Middle frontal gyrus (tissue), 1 donor: ENCODE measurements around the gene GPC3.

Experiments used
- DNase-seq: peaks from one replicate; pipeline ENCODE4 v3.0.0-alpha.2; 2015; ENCODE audit warnings: low spot score; ENCODE audit errors: extremely low spot score

Gene GPC3

DNA sequence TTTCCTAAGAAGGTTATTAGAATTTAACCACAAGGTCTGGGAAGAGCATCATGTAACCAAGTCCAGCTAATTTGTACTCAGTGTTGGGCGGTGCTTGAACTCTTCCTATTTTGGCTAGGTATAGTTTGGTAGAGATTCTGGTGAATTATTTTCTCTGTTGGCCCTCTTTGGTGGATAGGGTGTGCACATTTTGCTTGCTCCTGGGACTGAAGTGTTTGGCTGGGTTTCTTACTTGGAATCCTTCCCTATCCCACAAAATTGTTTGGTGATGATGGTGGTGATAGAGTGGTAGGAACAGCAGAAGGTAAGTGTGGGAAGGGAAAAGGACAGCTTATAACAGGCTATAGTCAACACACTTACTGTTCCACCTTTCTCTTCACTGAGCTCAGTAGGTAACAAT, 375.3 kb downstream of the GPC3 start:
- DNase-seq, result no peak

DNA sequence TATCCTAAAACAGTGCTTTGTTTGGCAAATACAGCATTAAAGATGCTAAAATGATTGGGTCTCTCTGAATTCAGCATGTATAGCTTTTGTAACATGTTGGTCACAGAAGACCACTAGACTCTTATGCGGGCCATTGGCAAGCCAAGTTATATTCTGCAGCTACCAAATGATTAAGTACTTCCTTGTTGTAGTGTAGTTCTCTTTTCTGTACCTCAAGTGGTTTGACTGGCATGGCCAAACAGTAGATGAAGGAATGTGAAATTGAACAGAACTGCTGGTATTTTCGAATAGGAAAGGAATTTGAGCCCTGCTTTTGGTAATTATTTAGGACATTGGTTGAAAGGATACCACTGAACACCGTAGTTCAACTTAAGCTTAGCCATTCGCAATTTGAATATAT, 376.2 kb downstream of the GPC3 start:
- no peak for DNase-seq

DNA sequence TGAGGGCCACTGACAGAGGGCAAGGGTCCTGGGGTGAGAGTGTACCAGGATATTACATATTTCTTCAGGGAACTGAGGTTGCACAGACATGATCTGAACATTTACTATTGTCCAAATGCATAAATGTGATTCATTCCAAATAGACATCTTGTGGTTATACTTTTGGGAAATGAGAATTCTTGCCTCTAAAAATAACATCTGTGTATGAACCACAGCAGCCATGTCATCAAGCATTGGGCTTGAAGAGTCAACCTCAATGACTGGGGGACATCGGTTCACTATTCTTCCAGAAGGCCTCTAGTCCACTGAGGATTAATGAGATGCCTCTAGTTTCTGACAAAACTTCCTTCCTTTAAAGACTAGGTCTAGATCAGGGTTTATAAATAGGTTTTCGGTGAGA, 377.0 kb downstream of the GPC3 start:
- DNase-seq, result no peak

DNA sequence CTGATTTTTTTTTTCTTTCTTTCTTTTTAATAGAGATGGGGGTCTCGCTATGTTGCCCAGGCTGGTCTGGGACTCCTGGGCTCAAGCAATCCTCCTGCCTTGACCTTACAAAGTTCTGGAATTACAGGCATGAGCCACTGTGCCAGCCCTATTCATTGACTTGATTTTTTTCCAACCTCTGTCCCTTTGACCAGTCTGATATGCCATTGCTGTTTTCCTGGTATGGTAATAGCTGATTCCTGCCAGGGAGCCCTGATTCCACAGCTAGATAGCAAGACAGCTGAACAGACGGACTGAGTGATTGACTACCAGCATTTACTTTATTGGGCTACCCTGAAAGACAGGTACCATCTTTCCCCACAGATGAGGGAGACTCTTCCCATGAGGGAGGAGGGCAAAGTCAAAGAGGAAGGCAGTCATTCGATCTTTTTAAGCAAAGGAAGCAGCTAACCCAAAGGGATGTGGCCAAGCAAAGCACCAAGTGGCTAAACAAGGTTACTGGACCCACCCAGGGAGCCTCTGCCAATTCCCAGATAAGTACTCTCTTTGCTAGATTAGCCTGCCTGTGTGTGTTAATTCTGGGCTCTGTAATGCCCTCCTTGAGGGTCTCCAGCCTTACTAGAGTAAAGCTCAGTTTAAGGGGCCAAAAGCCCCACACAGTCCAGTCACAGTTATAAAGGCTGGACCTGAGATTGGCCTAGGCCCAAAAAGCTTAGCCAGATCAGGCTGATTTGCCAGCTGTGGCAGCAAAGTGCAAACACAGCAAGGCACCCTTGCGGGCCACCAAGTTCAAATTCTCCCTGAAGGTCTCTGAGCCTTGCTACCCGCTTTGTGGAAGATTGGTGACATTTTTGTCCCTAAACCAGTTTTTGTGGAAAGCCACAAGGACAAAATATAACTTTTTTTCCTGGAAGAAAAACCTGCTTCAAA, 377.7 kb downstream of the GPC3 start:
- DNase-seq, result no peak

DNA sequence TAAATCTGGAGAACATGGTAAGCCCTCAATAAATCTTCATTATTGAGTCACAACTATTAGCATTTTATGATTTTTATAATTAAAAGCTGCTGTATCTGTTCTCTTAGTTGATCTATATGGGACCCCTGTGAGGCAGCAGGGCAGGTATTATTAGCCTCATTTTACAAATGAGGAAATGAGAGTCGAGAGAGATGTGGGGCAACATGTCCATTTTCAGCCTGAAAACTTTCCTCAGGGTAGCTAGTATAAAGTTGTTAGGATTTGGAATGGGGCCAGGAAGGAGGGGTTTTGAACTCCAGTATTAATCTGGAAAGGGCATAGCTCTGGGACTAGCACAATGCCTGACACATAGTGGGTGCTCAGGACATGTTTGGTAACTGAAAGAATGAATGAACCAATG, 378.4 kb downstream of the GPC3 start:
- DNase-seq, result no peak

DNA sequence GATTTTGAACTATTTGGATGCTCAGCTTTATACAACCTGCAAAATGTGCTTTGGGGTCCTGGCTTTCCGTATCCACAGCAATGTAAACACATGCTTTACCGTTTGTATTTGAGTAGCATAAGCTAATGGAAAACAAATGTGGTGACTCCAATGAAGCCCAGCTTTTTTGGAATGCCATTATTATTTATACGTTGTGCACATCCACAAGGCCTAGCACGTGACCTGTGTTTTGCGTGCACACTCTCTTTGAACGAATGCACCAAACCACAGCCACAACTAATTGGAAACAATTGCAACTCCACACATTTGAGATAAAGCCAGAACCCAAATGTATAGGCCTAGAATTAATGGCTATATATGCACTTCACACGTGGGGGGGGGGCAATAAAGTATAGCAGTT, 380.6 kb downstream of the GPC3 start:
- DNase-seq, result no peak

DNA sequence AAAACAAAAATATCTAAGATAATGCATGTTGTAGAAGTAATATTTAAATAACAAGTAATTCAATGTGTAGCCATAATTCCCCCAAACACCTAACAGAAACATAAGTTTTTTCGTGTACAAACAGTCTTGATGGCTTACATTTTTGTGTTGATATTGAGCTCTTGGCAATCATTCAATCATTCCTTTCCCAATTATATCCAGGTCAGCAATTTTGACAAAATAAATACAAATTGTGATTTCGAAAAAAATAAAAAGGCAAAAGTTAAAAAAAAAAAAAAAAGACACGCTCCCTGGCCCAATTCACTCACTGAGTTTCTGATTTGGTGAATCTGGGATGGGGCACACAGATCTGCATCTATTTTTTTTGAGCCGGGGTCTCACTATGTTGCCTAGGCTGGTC, 382.5 kb downstream of the GPC3 start:
- no peak for DNase-seq

DNA sequence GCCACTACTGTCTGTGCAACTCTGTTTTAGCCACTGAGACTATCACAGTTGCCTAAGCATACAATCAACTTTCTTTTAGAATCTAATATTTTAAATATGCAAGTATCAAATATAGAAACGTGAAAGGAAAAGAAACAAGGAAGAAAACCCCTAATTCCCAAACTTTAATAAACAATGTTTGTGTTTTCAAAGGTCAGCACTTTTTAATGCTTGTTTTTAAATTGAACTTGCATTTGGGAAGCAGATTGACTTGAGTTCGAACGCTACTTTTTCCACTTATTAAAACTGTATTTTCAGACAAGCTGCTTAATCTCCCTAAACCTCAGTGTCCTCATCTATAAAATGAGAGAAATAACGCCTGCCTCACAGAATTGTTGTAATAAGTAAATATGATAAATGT, 384.3 kb downstream of the GPC3 start:
- DNase-seq, result no peak

DNA sequence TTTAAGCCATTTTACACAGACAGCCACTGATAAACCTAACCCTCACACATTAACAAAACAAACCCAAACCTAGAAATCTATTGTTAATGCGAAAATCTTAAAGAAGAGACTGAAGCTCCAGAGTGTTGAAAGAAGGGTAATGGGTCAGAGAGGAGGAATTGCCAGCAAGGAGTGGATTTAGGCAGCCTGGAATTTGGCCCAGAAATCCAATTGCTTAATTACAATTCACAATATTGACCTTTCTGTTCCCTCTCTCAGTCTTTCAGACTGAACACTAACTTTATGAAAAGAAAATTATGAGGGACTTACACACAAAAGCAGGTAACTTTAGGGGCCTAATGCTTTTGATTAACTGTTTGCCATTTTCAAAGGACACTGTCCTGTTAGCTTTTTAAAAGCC, 384.9 kb downstream of the GPC3 start:
- no peak for DNase-seq

DNA sequence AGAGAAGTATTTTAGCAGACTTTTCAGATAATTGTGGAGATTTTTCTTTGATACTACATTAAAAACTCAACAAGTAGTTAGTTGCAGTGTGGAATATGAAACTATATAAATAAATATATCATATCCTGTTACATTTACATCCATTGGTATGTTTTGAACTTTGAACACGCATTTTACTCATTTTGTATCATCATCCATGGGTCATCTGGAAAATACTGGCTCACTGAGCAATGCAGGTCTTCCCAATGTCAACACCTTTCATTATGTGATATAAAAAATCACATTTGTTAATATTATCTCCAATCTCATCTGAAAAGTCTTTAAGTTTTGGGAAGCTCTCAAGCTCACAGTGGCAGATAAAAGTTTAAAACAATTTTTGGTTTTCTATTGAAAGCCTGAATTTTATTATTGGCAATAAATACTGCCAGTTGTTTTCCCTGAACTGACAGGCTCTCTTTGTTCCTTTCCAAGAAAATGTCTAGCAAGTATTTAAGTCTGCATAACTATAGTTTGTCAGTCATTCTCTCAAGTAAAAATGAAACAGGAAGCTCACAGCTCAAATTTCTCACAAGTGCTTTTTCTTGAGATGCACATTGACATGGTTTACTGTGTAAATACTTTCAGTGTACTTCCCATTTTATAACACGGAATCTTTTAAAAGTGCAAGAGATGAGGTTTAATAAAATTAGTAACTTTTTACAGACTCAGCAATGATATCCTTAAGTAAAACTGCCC, 386.6 kb downstream of the GPC3 start:
- no peak for DNase-seq

DNA sequence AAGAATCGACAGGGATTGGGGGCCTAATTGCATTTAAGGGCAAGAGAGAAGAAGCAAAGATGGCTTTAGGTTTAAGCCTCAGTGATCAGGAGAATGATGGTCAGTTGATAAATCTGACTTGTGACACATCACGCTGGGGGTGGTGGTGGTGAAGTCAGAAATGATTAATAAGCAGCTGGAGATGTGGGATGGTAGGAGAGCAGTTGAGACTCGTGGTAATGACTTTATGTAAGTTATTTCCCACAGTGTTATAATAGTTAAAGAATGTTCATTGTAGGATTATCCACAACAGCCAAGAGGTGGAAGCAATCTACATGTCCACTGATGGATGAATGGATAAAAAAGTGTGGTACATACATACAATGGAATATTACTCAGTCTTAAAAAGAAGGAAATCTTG, 391.2 kb downstream of the GPC3 start:
- no peak for DNase-seq

DNA sequence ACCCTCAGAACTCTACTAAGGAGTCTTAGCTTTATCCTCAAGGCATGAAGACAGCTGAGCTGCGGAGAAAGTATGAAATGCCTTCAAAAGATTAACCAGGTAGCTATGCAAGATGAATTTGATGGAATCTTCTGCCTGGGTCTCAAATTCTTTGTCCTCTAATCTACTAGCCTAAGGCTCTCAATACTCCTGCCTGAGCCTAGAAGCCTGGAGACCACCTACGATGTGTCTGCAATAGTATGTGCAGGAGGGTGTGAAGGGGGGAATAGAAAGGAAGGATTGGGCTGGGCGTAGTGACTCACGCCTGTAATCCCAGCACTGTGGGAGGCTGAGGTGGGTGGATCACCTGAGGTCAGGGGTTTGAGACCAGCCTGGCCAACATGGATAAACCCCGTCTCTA, 391.9 kb downstream of the GPC3 start:
- no peak for DNase-seq

DNA sequence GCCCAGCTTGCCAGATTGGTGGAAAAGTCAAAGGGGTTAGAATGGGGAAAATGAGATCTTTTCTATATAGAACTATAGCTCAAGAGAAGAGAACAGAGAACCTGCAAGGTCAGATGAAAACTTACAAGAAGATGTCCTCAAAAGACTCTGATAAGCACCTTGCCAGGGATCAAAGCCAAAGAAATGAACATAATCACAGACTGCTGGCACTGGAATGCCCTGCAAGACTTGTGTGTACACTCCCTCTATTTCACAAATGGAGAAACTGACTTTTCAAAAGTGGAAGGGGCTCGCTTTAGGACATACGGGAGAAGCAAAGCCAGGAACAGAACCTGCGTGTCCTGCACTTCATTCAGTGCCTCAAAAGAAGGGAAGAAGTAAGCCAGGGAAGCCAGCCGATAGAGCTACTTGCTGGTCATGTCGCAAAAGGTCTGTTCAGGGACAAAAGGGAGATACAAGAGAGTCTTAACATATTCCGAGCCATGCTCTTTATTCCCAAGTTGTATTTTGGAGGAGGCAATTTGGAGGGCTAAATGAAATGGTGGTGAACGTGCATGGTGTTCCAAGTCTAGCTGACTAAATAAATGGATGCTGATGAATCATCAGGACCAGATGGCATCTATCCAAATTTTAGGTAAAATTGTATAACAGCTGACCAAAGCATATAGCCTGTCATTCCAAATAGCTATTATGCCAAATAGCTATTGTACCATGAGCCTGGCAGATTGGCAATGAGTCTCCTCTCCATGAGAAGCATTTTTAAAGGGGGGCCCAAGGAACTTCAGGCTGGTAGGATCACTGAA, 394.5 kb downstream of the GPC3 start:
- no peak for DNase-seq

DNA sequence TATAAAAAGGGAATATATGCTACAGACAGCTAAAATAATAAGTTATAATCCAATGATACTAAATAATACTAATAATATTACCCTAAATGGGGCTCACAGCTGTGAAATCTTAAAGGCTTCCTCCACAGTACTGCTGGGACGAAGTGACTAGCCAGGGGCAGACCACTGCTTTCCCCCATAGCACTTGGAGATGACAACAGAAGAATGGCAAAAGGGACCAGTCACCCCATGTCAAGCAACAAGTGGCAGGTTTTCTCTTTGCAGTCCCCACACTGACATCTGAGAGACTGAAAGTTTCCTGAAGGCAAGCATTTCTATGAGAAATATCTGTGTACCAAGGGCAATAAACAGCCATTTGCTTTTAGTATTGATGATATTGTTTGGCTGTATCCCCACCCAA, 396.6 kb downstream of the GPC3 start:
- no peak for DNase-seq

DNA sequence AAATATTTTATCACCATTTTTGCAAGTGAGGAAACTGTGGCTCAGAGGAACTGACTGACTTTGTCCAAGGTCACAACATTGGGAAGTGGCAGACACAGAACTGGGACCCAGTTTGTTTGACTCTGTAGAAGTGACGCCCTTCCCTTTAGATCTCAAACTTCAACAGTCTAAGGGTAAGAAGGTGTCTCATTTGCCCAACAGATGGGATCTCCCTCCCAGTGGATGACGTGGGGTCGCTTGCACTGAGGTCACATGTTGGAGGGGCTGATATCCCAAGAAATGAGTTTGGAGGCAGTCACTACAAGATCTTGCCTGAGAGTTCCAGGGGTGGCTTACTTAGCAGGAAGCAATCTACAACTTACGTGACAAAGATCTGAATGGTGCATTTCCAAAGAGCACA, 397.6 kb downstream of the GPC3 start:
- DNase-seq, result no peak

DNA sequence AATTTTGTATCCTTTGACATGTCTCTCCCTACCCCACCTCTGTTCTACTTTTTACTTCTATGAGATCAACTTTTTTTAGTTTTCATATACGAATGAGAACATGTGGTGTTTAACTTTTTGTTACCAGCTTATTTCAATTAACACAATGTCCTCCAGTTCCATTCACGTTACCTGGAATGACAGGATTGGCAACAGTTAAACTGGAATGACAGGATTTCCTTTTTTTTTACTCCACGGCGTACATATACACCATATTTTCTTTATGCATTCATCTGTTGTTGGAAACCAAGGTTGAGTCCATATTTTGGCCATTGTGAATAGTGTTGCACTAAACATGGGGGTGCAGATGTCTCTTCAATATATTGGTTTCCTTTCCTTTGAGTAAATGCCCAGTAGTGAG, 398.3 kb downstream of the GPC3 start:
- DNase-seq, result no peak

DNA sequence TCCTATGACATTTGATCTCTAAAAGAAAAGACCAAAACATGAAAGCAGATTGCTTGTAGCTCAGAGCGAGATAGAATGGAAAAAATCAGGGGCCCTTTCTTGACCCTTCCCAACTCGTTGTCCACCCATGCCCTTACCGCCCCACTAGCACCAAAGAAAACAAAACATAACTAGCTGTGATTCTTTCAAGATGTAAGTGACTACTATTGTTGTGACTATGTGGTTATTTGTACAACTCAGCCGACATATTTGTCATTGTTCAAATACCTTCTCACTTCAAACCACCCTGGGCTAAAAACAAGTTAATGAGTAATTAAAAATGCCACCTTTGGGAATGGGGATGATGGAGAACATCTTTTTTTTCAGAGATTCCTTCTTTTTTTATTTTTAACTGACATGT, 399.0 kb downstream of the GPC3 start:
- DNase-seq, result no peak

DNA sequence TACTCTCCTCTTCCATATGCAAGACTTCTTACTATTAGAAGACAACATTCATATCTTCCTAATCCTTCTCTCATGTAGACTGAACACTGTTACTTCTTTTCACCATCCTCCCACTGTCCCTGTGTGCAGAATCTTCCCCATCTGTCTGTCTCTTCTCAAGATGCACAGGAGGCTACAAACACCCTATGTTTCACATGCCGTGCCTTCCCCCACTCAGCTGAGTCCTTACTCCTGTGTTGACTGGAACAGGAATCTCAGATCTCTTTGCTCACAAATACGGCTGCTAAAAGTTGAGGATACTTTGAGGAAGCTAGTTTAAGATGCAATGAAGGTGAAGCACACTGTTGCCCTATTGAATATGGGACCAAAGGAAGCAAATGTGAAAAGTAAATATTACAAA, 401.6 kb downstream of the GPC3 start:
- peak; percentile 11 for DNase-seq

DNA sequence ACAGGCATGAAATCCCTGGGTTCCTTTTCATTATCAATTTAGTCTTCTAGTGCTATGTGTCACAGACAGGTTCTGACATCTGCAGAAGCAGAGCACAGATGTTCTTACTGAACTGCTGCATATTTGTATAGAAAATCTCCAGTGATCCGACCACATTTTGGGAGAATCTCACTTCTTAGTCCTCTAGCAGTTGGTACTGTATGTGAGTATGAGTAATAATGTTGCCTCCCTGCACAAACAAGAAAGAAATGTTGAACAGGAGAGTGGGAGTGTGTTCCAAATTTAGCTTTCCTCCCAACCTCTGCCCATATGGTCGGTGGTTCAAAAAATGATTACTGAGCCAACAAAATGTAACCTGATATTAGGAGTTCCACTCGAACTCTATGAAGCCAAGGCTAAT, 404.8 kb downstream of the GPC3 start:
- DNase-seq, result no peak

DNA sequence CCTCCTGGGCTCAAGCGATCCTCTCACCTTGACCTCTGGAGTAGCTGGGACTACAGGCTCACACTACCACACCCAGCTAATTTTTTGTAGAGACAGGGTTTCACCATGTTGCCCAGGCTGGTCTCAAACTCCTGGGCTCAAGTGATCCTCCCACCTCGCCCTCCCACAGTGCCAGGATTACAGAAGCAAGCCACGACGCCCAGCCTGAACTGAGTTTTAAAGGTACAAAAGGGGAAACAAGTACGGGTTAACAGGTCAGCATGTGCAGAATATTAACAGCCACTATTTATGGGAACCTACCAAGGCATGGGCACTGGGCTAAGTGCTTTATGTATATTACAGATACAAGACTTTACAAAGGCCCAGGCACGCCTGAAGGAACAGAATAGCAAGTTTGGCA, 405.8 kb downstream of the GPC3 start:
- DNase-seq, result no peak

DNA sequence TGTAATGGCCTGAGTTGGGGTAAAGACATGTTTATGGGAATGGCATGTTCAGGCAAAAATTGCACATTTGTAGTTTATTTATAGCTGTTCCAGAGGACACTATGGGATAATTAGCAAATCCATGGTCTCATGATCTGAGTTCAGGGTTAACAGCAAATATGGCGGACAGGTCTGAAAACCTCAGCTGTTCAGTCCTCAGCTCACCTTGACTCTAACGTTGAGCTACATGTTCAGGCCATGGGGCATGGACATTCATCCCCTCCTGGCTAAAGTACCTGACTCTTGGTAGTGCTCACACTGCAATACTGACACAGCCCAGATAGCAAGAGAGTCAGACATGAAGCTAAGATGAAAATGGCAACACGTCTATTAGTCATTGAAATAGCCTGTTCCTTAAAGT, 408.5 kb downstream of the GPC3 start:
- no peak for DNase-seq

DNA sequence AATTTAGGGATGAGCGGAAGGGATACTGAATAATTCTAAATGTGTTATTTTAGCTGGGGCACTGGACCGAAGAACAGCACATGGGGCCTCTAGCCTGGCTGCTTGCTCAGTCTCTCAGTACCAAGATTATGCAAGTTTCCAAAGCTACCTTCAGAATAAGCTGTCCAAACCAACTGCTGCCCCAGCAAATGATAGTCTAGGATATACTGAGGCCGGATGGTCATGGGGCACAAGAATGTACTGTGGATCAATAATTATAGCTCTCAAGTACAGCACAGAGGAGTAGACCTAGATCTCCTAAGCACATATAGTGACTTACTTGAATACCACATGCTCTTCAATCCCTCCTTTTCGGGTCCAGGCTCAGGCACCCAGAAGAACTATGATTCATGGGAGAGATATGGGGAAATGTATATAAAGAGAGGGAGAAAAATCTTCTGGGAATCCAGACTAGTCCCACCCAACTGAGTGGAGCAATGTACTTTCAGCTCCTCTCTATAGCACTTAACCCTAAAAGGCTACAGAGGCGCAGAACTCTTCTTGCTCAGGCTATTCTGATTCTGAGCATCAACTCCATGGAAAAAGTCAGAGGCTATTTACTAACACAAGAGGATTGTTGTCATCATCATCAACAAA, 409.8 kb downstream of the GPC3 start:
- DNase-seq, result no peak
